Activated T-helper 1 cell treated with anti-CD3 and anti-CD28 coated beads, Interleukin-12 subunit alpha, Interleukin-12 subunit beta, Interleukin-2, Interleukin-4 antibody, amounts not matched to agents 30 ng/mL and 10 ng/mL and 1 ng/mL, durations not matched to agents 14 hours and 24 hours and 36 hours (primary cell): ENCODE data around the gene PLEKHA7. TPM values are rescaled to one million over a fixed set of nuclear protein-coding genes. Genes with fewer than 3 reads are reported as not detected.

Experiments
- DNase-seq: peaks from one replicate; pipeline ENCODE4 v3.0.0; 2021; ENCODE audit warnings: low spot score
- H3K27ac Mint-ChIP-seq: one replicate; pipeline ENCODE4 v1.8.0; 2021; ENCODE audit warnings: mild to moderate bottlenecking, mixed read lengths
- H3K27me3 Mint-ChIP-seq: one replicate; pipeline ENCODE4 v1.8.0; 2022; ENCODE audit warnings: mild to moderate bottlenecking, moderate library complexity, mixed read lengths; ENCODE audit not compliant: insufficient read depth
- H3K36me3 Mint-ChIP-seq: one replicate; pipeline ENCODE4 v1.8.0; 2021; ENCODE audit warnings: low read depth, mixed read lengths
- H3K4me1 Mint-ChIP-seq: one replicate; pipeline ENCODE4 v1.8.0; 2021; ENCODE audit warnings: low read depth, mixed read lengths
- H3K4me3 Mint-ChIP-seq: one replicate; pipeline ENCODE4 v1.8.0; 2021; ENCODE audit warnings: mild to moderate bottlenecking, moderate library complexity, mixed read lengths
- H3K9me3 Mint-ChIP-seq: one replicate; pipeline ENCODE4 v1.8.0; 2021; ENCODE audit warnings: mixed read lengths
- intact Hi-C: fragments of 100-400 bp; cut with micrococcal nuclease; formaldehyde crosslinking; loops from one replicate; pipeline ENCODE4 v1.15.1; 2024
- total RNA-seq: library from RNA; stranded (reverse); gene quantifications from 2 replicates; pipeline ENCODE4 v1.2.3, GENCODE V29; 2022

The PLEKHA7 gene
- total RNA-seq, 1 donor from 2014 or later = 10.3 TPM

GRCh38 chr11:17019232-17019631 is 5.0 kb upstream of the PLEKHA7 start:
- peaks cover 31% of the 10 kb centered on the region for H3K27me3 Mint-ChIP-seq
- intact Hi-C loops = loop anchor here (5.0 to 10.0 kb wide), 2 partner anchors 46 to 197 kb away; no protein-coding TSS in a partner anchor
- peaks cover 4% of the 10 kb centered on the region for H3K4me1 Mint-ChIP-seq

DNA sequence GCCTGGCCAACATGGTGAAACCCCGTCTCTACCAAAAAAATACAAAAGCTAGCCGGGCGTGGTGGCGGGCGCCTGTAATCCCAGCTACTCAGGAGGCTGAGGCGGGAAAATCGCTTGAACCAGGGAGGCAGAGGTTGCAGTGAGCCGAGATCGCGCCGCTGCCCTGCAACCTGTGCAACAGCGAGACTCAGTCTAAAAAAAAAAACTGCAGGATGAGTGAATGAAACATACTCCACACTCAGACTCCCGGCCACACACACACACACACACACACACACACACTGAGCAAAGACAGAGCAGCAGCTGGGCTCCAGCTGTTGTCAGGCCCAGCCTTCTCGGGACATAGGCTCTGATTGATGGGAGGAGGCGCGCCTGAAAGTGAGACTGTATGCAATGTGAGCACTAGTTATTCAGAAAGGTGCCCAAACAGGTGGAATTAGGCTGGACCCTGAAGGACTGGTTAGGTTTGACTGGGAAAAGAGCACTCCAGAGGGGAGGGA is 1.5 kb upstream of the PLEKHA7 start:
- peaks cover 36% of the 10 kb centered on the region for H3K27me3 Mint-ChIP-seq
- H3K36me3 Mint-ChIP-seq = no peaks in the 10 kb centered on the region
- no peaks in the 10 kb centered on the region for H3K9me3 Mint-ChIP-seq
- no peak overlapping the region for H3K27ac Mint-ChIP-seq
- no peak overlapping the region for H3K4me3 Mint-ChIP-seq
- H3K4me1 Mint-ChIP-seq = peaks cover 4% of the 10 kb centered on the region
- DNase-seq = no peak
- intact Hi-C loops = loop anchor here (2.0 to 10.0 kb wide), 3 partner anchors 29 to 193 kb away; no protein-coding TSS in a partner anchor

More at GRCh38 chr11:17019232-17019631, 5.0 kb upstream of the PLEKHA7 start:
- no peak for DNase-seq
- H3K27ac Mint-ChIP-seq = no peak overlapping the region
- H3K36me3 Mint-ChIP-seq = no peaks in the 10 kb centered on the region
- no peak overlapping the region for H3K4me3 Mint-ChIP-seq
- no peaks in the 10 kb centered on the region for H3K9me3 Mint-ChIP-seq

- peak overlapping the region; percentile 85 for H3K4me3 Mint-ChIP-seq
- H3K27ac Mint-ChIP-seq = peak overlapping the region; percentile 34
- no peaks in the 10 kb centered on the region for H3K36me3 Mint-ChIP-seq
- H3K9me3 Mint-ChIP-seq = no peaks in the 10 kb centered on the region
- peaks cover 4% of the 10 kb centered on the region for H3K4me1 Mint-ChIP-seq
- intact Hi-C loops = loop anchor here (2.0 to 10.0 kb wide), 3 partner anchors 28 to 193 kb away; no protein-coding TSS in a partner anchor
- H3K27me3 Mint-ChIP-seq = peaks cover 36% of the 10 kb centered on the region
- no peak for DNase-seq
Measured at GRCh38 chr11:17014833-17015626, 816 bp upstream of the PLEKHA7 start.

GRCh38 chr11:17013548-17014320 is 480 bp downstream of the PLEKHA7 start:
- Mint-ChIP-seq H3K9me3 (no peaks in the 10 kb centered on the region), H3K27ac (no peak overlapping the region), H3K4me3 (no peak overlapping the region), H3K27me3 (peaks cover 32% of the 10 kb centered on the region), H3K4me1 (peaks cover 4% of the 10 kb centered on the region), H3K36me3 (no peaks in the 10 kb centered on the region)
- intact Hi-C loops = loop anchor here (2.0 to 10.0 kb wide), 2 partner anchors 27 to 51 kb away; no protein-coding TSS in a partner anchor
- DNase-seq = no peak

DNA sequence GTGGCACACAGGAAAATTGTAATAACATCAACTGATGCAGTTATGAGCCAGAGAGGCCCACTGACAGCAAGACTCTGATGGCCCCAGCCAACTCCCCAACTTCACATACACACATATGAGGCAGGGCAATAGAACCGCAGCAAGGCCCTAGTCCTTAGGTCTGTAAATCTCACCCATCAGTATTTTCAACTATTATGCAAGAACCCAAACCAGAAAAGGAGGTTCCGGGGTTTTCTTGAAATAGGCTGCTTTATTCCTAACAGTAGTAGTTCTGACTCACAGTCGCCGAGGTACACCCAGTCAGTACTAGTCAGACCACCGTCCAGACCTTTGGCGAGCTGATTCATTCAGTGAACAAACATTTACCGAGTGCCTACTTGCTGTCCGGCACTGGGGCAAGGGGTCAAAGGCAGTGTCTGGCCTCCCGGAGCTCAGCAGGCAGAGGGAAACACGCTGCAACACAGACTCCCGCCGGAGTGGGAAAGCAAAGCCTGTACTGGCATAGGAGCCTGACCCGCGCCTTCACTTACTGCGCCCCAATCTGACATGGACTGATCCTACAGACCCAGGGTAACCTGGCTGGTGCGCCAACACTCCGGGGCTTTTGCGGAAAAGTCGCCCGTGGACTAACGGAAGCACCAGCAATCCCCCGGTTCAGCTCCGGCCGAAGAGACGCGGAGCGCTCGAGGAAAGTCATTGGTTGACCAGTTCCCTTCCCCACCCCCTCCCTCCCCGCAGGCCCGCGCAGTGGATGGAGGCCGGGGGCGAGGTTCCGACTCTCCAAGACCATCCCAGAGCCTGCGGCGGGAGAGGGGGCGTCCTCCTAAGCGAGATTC is 1.3 kb downstream of the PLEKHA7 start:
- H3K4me3 Mint-ChIP-seq = no peak overlapping the region
- peaks cover 4% of the 10 kb centered on the region for H3K4me1 Mint-ChIP-seq
- H3K9me3 Mint-ChIP-seq = no peaks in the 10 kb centered on the region
- intact Hi-C loops = loop anchor here (10.0 kb wide), 1 partner anchor 52 kb away; no protein-coding TSS in a partner anchor
- H3K36me3 Mint-ChIP-seq = no peaks in the 10 kb centered on the region
- DNase-seq = no peak
- H3K27ac Mint-ChIP-seq = no peak overlapping the region
- peaks cover 29% of the 10 kb centered on the region for H3K27me3 Mint-ChIP-seq

- H3K9me3 Mint-ChIP-seq = no peaks in the 10 kb centered on the region
- peaks cover 28% of the 10 kb centered on the region for H3K27me3 Mint-ChIP-seq
- intact Hi-C loops = loop anchor here (10.0 kb wide), 1 partner anchor 53 kb away; no protein-coding TSS in a partner anchor
- H3K4me1 Mint-ChIP-seq = peaks cover 4% of the 10 kb centered on the region
- DNase-seq = no peak
- no peak overlapping the region for H3K27ac Mint-ChIP-seq
- H3K4me3 Mint-ChIP-seq = no peak overlapping the region
- H3K36me3 Mint-ChIP-seq = no peaks in the 10 kb centered on the region
Measured at GRCh38 chr11:17012179-17012578, 2.0 kb downstream of the PLEKHA7 start.

GRCh38 chr11:17010851-17011420 is 3.3 kb downstream of the PLEKHA7 start:
- no peaks in the 10 kb centered on the region for H3K36me3 Mint-ChIP-seq
- H3K4me3 Mint-ChIP-seq = no peak overlapping the region
- peaks cover 4% of the 10 kb centered on the region for H3K4me1 Mint-ChIP-seq
- DNase-seq = no peak
- H3K27me3 Mint-ChIP-seq = peaks cover 16% of the 10 kb centered on the region
- intact Hi-C loops = loop anchor here (10.0 kb wide), 1 partner anchor 54 kb away; no protein-coding TSS in a partner anchor
- no peaks in the 10 kb centered on the region for H3K9me3 Mint-ChIP-seq
- no peak overlapping the region for H3K27ac Mint-ChIP-seq

GRCh38 chr11:17008099-17008498 is 6.1 kb downstream of the PLEKHA7 start:
- H3K27me3 Mint-ChIP-seq = peaks cover 2% of the 10 kb centered on the region
- no peaks in the 10 kb centered on the region for H3K9me3 Mint-ChIP-seq

DNA sequence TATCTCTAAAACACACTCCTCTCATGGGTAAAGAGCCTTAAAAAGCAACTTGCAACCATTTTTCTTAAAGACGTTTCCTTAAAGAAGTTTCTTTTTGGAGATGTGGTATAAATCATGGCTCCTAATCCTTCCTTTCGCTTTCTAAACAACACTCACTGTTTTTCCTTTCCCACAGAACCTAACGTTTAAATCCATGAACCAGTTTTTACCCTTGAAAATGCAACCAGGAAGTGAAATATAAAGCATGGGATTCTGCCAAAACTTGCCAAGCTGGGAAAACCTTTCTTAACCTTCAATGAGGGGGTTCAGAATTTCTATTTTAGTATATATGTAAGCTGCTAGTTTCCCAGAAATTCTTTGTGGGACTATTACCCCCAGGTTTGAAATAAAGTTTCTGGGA is 8.6 kb downstream of the PLEKHA7 start:
- Mint-ChIP-seq H3K27me3 (peaks cover 3% of the 10 kb centered on the region), H3K36me3 (no peaks in the 10 kb centered on the region), H3K4me1 (no peaks in the 10 kb centered on the region), H3K27ac (no peak overlapping the region), H3K4me3 (no peak overlapping the region), H3K9me3 (no peaks in the 10 kb centered on the region)
- DNase-seq = no peak
- intact Hi-C loops = no loop called here

More at GRCh38 chr11:17008099-17008498, 6.1 kb downstream of the PLEKHA7 start:
- DNase-seq = no peak
- intact Hi-C loops = no loop called here
- H3K36me3 Mint-ChIP-seq = no peaks in the 10 kb centered on the region
- no peaks in the 10 kb centered on the region for H3K4me1 Mint-ChIP-seq
- H3K27ac Mint-ChIP-seq = no peak overlapping the region
- no peak overlapping the region for H3K4me3 Mint-ChIP-seq

DNA sequence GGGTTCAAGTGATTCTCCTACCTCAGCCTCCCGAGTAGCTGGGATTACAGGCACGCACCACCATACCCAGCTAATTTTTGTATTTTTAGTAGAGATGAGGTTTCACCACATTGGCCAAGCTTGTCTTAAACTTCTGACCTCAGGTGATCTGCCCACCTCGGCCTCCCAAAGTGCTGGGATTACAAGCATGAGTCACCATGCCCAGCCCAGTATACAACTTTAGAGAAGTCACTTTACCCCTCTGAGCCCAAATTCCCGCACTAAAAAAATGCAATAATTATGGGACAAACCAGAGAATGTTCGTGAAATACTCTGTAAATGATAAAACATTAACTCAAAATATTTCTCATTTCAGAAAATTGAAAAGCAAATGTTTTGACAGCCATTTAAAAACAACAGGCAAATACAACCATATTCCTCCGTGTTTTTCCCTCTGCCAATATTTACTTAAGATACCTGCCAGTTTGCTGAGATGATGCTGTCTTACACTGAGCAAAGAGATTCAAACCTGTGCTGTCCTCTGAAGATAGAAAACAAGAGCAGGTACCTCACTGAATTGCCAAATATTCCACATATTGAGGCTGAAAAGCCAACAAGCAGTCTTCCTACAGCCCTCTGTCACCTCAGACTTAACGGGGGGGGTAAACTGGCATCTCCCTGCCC is 9.6 kb downstream of the PLEKHA7 start:
- no peak for DNase-seq
- no peak overlapping the region for H3K27ac Mint-ChIP-seq
- H3K27me3 Mint-ChIP-seq = peaks cover 6% of the 10 kb centered on the region

DNA sequence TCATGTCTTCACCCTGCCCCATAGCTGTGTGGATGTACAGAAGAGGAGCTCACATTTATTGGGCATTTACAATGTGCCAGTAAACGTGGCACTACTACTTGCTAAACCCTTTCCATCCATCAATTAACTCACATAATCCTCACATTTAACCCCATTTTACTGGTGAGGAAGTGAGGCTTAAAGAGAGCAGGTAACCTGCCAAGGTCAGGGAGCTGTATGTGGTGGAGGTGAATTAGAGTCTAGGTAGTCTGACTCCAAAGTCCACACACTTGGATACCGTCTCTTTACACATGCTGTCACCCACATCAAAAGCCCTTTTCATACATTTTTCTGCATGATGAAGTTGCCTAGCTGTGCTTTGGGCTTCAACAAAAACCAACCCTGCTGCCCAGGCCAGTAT is 10.8 kb downstream of the PLEKHA7 start:
- intact Hi-C loops = no loop called here

More for the DNA sequence above, 9.6 kb downstream of the PLEKHA7 start:
- Mint-ChIP-seq H3K4me1 (no peaks in the 10 kb centered on the region), H3K9me3 (no peaks in the 10 kb centered on the region), H3K36me3 (no peaks in the 10 kb centered on the region), H3K4me3 (no peak overlapping the region)
- intact Hi-C loops = no loop called here

More for the DNA sequence above, 10.8 kb downstream of the PLEKHA7 start:
- Mint-ChIP-seq H3K4me3 (no peak overlapping the region), H3K9me3 (no peaks in the 10 kb centered on the region), H3K27ac (no peak overlapping the region), H3K27me3 (peaks cover 6% of the 10 kb centered on the region), H3K36me3 (no peaks in the 10 kb centered on the region), H3K4me1 (no peaks in the 10 kb centered on the region)
- no peak for DNase-seq
